ENCODE measurements around the gene QRFP.

QRFP gene

DNA sequence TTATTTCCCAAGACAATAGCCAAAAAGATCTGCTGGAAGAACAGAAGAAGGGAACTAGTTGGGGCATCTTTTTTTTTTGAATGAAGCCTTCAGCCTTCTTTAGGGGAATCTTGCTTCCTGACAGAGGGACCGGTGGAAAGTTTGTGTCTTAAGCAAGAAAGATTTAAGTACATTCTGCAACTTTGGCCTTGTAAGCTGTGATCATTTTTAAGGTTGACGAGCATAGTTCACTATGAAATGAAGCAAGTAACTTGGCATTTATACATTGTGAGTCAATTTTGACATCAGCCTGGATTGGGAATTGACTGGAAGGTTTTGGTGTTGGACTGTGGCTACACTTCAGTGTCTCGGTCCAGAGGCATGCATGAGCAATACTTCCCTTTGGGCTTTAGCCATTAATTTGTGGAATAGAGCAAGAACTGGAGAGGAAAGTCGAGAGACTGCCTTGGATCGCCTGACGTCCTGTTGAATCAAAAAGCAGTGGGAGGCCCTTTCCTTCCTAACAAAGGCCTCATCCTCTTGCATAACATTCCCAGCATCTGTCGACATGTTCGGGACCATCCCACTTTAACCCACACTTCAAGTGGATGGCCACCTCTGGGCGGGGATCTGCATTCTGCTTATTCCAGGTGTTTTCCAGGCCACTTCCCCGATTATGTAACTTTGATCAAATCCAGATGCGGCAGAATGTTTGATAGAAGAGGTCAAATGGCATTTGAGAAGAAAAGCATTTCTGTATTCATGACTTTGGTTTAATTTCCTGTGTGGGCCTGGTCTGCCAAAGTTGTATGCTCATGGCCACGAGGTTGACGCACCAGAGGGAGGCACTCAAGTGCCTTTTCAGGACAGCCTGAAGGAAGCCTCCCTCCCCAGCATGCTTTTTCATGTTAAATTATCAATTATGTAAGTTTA, 49.0 kb downstream of the QRFP start:
- no peak for DNase-seq

DNA sequence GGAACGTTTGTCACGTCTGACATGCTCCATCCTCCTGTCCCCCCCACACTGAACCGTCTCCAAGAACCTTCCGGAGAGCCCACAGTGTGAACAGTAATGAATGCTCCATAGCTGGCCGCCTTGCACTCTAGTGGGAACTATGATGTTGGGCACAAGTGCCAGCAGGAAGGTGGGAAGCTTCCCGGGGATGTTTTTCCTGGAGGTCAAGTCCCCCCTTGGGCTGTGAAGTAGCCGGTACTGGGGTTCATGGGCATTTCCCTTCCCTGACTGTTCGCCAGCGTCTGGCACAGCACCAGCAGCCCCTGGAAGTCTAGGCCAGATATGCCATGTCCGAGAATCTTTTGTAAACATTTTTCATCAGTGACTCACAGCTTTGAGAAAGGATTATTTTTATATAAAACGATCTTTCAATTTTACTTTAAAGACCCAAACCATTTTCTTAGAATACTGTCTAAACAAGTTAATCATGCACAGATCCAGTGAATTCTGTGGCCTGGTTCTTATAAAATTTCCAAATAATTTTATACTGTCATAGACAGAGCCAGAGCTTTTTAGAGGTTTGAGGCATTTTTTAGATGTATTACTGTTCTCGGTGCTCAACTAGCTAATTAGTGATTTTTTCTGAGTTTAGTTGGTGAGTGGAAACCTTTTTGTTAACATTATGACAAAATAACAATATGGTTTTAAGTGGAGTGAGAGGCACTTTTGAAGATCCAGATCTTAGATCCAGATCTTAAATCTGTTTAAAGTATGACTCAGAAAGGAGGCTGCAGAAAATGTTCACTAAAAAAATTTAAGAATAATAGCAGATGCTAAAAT, 49.9 kb downstream of the QRFP start:
- no peak for DNase-seq

DNA sequence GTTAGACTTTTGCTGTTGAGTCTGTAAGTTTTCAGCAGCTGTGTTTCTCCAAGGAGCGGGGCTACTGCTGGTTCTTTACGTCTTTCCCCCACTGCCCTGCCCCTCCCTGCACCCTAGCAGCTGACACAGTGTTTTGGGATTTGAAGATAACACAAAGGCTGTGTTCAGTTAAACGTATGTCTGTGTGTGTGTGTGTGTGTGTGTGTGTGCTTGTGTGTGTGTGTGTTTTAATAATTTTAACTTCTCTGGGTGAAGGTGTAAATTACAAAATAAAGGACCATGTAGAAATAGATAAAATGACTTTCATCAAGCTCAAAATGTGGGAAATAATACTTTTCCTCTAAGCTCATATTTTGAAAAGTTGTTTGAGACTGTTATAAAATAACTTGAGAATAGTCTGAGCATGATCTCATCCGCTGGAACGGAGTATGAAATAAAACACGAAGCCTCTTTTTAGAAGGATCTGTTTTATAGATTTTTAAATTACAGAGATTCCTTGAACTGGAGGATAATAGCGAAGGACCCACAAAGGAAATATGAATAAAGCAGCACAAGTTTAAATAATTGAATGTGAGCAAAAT, 50.6 kb downstream of the QRFP start:
- DNase-seq: no peak

DNA sequence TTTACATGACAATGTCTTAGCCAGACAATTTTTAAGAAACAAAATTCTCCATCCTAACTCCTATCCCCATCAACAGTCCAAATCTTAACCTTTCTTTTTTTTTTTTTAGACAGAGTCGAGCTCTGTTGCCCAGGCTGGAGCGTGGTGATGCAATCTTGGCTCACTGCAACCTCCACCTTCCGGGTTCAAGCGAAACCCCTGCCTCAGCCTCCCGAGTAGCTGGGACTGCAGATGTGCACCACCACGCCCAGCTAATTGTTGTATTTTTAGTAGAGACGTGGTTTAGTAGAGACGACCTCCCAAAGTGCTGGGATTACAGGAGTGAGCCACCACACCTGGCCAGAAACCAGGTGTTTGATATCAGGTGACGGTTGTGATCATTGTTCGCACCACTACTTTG, 51.4 kb downstream of the QRFP start:
- no peak for DNase-seq

DNA sequence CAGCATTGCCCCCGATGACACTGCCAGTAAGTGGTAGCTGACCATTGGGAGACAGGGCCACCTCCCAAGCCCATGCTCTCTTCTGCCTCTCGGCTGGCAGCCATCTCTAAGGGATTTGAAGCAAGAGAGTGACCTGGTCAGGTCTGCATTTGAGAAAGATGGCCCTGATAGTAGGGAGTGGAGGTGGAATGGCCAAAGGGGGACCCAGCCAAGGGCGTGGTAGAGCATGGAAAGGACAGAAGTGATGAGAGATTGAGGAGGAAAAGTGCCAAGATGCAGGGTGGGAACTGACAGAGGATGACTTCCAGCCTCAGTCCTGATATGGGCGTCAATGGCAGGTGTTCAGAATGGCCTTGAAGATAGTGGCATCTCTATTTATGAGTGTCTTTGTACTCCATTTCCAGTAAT, 52.6 kb downstream of the QRFP start:
- no peak for DNase-seq

DNA sequence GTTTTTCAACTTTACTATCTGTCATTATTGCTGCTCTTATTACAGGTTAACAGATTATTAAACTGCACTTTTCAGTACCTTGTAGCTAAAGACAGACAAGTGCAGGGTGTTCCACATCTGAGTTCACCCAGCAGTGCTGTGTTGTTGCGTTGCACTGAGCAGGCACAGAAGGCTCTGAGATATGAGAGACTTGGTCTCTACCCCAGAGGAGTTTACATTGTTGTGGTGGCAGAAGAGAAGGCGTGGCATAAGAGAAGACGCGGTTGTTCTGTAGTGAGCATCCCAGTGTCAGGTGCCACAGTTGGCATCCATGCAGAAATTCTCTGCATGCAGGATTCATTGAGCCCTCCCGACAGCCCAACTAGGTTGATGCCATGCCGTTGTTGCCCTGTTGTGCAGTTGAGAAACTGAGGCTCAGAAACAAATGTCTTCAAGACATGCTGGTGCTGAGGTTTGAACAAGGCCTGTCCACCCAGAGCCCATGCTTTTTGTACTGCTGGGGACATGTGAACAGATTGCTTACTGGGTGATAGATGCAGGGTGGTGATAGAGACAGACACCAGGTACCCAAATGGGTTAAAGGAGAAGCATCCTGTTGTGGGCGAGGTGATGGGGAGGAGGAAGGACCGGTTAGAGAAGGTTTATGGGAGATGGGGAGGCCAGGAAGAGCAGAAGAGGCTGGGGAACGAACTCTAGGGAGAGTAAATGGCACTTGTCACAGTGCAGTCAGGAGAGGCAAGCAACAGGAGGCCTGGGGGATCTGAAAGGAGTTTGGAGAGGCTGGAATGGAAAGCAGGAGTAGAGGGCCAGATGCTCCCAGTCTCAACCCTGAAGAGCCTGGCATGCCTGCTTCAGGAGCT, 53.3 kb downstream of the QRFP start:
- DNase-seq: no peak
